Activated naive CD4-positive, alpha-beta T cell treated with anti-CD3 and anti-CD28 coated beads, Interleukin-2, amount 10 ng/mL, durations not matched to agents 7 days and 5 days (primary cell): Measurements from ENCODE around the gene MORN4.

Experiments
- CTCF ChIA-PET: fragments of 350-600 bp; sonication (Branson Sonifier 250); formaldehyde crosslinking; loops from one replicate; lab custom pipeline; 2021; ENCODE audit warnings: antibody characterized with exemption; lab: Charles Lee
- DNase-seq: peaks from one replicate; pipeline ENCODE4 v3.0.0-alpha.2; 2020
- H3K27ac Mint-ChIP-seq: one replicate; pipeline ENCODE4 v1.8.0; 2021; ENCODE audit warnings: mild to moderate bottlenecking, moderate library complexity, mixed read lengths
- H3K27me3 Mint-ChIP-seq: one replicate; pipeline ENCODE4 v1.8.0; 2021; ENCODE audit warnings: mild to moderate bottlenecking, mixed read lengths
- H3K36me3 Mint-ChIP-seq: one replicate; pipeline ENCODE4 v1.8.0; 2021; ENCODE audit warnings: mixed read lengths
- H3K4me1 Mint-ChIP-seq: one replicate; pipeline ENCODE4 v1.8.0; 2021; ENCODE audit warnings: mixed read lengths
- H3K4me3 Mint-ChIP-seq: one replicate; pipeline ENCODE4 v1.8.0; 2021; ENCODE audit warnings: mild to moderate bottlenecking, moderate library complexity, mixed read lengths
- H3K9me3 Mint-ChIP-seq: one replicate; pipeline ENCODE4 v1.8.0; 2021; ENCODE audit warnings: mixed read lengths

MORN4 gene

DNA sequence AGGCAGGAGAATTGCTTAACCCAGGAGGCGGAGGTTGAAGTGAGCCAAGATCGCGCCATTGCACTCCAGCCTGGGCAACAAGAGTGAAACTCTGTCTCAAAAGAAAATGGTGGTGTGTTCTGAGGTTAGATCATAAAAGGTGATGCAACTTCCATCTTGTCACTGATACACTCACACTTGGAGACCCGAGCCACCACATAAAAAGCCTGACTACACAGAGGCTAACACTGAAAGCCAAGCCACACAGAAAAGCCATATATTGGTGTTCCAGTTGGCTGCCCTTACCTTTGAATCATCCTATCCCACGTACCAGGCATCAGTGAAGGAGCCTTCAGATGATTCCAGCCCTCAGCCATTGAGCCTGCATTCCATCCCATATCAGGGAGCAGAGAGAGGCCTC, 4.0 kb downstream of the MORN4 start:
- Mint-ChIP-seq H3K27ac (no peak overlapping the region), H3K36me3 (no peaks in the 10 kb centered on the region), H3K4me1 (peaks cover 16% of the 10 kb centered on the region), H3K4me3 (no peak overlapping the region), H3K27me3 (peaks cover 8% of the 10 kb centered on the region), H3K9me3 (no peaks in the 10 kb centered on the region)
- CTCF ChIA-PET, result no interaction called here
- DNase-seq, result no peak

DNA sequence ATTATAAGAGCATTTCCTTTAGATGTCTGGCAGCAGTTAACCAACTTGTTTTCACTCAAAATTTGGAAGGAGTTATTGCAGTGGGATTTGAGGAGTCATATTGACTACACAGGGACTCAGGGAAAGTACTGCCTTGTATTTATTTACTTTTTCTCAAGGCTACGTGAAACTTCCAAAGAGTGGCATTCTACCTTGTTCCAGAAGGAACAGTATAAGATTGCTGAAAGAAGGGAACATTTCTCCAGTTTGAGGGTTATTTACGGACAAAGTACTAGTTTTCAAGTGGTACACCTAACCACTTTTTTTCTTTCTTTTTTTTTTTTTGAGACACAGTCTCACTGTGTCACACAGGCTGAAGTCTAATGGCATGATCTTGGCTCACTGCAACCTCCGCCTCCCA, 5.1 kb downstream of the MORN4 start:
- CTCF ChIA-PET, result no interaction called here
- DNase-seq, result no peak
- Mint-ChIP-seq H3K4me3 (no peak overlapping the region), H3K9me3 (no peaks in the 10 kb centered on the region), H3K27me3 (peaks cover 5% of the 10 kb centered on the region), H3K4me1 (peaks cover 9% of the 10 kb centered on the region), H3K36me3 (no peaks in the 10 kb centered on the region), H3K27ac (no peak overlapping the region)

DNA sequence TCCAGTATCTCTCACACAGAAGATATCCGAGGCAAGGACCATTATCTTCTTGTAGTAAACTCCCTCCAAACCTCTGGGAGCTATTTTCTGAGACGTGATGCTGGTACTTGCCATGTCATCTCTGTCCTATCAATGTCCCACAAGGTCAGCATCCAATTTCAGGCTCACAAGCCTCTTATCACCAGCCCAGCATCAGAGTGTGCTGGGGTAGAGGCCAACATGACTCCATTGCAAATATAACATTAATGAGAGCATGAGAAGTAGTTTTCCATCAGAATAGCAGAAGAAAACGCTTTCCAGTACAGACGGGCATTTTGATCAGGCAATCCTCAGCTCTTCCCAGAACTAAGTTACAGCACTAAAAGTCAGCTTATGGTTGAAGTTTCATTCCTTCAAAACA, 5.6 kb downstream of the MORN4 start:
- Mint-ChIP-seq H3K27me3 (peaks cover under 1% of the 10 kb centered on the region), H3K27ac (no peak overlapping the region), H3K4me1 (peaks cover 4% of the 10 kb centered on the region), H3K36me3 (no peaks in the 10 kb centered on the region), H3K9me3 (no peaks in the 10 kb centered on the region), H3K4me3 (no peak overlapping the region)
- no peak for DNase-seq
- CTCF ChIA-PET, result interaction anchor here (1.1 to 1.4 kb wide), 2 partner anchors 56 to 74 kb away, joined by 3 to 4 read pairs; no protein-coding TSS in a partner anchor

DNA sequence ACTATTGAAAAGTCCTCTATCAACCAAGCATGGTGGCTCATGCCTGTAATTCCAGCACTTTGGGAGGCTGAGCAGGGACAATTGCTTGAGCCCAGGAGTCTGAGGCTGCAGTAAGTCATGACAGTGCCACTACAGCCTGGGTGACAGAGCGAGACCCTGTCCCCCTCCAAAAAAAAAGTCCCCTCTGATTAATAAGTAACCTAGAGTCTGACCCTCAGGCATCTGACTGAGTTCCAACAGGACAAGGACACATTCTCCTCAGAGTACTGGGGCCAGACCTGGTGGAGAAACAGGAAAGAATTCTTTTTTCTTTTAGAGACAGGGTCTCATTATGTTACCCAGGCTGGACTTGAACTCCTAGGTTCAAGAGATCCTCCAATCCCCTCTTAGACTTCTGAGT, 10.0 kb downstream of the MORN4 start:
- DNase-seq, result no peak
- Mint-ChIP-seq H3K9me3 (no peaks in the 10 kb centered on the region), H3K4me3 (no peak overlapping the region), H3K27ac (no peak overlapping the region), H3K27me3 (no peaks in the 10 kb centered on the region), H3K36me3 (no peaks in the 10 kb centered on the region), H3K4me1 (no peaks in the 10 kb centered on the region)
- CTCF ChIA-PET, result no interaction called here

DNA sequence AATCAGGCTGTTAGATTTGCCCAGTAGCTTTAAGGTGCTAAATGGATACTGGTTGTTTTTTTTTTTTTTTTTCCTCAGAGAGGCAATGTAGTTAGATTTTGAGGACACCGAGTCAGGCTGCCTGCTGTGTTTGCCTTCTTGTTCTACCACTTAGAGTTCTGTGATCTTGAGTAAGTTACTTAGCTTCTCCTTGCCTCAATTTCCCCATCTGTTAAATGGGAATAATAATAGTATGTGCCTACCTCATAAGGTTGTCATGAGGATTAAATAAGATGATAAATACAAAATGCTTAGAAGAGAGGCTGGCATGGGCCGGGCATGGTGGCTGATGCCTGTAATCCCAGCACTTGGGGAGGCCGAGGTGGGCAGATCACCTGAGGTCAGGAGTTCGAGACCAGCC, 14.6 kb downstream of the MORN4 start:
- no peak overlapping the region for H3K27ac Mint-ChIP-seq
- CTCF ChIA-PET, result no interaction called here
- no peaks in the 10 kb centered on the region for H3K36me3 Mint-ChIP-seq
- no peaks in the 10 kb centered on the region for H3K27me3 Mint-ChIP-seq
- DNase-seq, result no peak
- no peak overlapping the region for H3K4me3 Mint-ChIP-seq
- H3K4me1 Mint-ChIP-seq, result no peaks in the 10 kb centered on the region
- H3K9me3 Mint-ChIP-seq, result no peaks in the 10 kb centered on the region

DNA sequence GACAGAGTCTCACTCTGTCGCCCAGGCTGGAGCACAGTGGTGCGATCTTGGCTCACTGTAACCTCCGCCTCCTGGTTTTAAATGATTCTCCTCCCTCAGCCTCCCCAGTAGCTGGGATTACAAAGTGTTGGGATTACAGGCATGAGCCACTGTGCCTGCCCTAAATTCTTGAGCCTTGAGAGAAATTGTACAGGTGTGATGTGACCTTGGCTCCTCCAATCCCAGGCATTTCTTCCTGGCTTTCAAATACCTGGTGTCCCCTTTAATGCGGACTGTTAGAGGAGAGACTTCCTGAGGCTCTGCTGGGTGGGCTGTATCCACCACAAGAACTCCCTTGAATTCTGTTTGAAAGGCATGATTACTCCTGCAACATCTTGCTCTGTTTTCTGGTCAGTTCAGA, 15.0 kb downstream of the MORN4 start:
- no peaks in the 10 kb centered on the region for H3K27me3 Mint-ChIP-seq
- CTCF ChIA-PET, result interaction anchor here (2.1 kb wide), 1 partner anchor 47 kb away, joined by 6 read pairs; no protein-coding TSS in a partner anchor
- H3K4me3 Mint-ChIP-seq, result no peak overlapping the region
- H3K9me3 Mint-ChIP-seq, result no peaks in the 10 kb centered on the region
- no peaks in the 10 kb centered on the region for H3K4me1 Mint-ChIP-seq
- H3K27ac Mint-ChIP-seq, result no peak overlapping the region
- no peaks in the 10 kb centered on the region for H3K36me3 Mint-ChIP-seq
- no peak for DNase-seq

DNA sequence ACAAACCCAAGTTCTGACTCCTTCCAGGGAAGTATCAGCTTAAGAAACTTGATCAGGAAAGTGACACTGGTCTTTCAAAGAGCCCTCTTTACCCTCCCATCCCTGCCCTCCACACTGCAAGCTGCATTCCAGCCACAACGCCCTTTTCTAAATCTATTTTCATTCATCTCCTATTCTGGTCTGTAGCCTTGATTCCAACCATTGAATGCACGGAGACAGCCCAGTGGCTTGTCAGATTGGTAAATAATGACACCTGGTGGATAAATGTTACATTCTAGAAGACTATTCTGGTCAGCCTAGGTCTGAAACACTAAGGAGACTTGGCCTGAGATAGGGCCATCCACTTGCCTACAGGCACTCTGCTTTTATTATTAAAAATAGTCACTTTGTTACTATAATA, 20.9 kb downstream of the MORN4 start:
- no peak overlapping the region for H3K27ac Mint-ChIP-seq
- H3K27me3 Mint-ChIP-seq, result no peaks in the 10 kb centered on the region
- H3K36me3 Mint-ChIP-seq, result no peaks in the 10 kb centered on the region
- no peaks in the 10 kb centered on the region for H3K4me1 Mint-ChIP-seq
- CTCF ChIA-PET, result interaction anchor here (2.1 kb wide), 1 partner anchor 41 kb away, joined by 15 read pairs; the partner anchor contains the start of gene ANKRD2
- no peak for DNase-seq
- H3K4me3 Mint-ChIP-seq, result no peak overlapping the region
- no peaks in the 10 kb centered on the region for H3K9me3 Mint-ChIP-seq

DNA sequence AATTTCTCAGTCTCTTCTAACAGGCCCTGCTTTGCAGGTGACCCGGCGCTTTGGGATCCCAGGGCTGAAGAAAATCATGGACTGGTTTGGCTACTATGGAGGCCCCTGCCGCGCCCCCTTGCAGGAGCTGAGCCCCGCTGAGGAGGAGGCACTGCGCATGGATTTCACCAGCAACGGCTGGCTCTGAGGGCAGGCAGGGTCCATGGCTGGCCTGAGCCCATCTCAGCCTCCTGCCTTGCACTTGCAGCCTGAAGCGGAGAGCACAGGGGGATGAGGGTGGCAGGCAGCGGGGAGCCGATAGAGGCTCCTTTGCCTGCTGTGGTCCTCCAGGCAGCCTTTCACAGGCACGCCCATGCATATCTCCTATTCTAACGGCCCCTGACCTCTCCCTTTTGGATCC, 21.8 kb downstream of the MORN4 start:
- Mint-ChIP-seq H3K27ac (no peak overlapping the region), H3K4me1 (no peaks in the 10 kb centered on the region), H3K4me3 (no peak overlapping the region), H3K9me3 (no peaks in the 10 kb centered on the region), H3K36me3 (no peaks in the 10 kb centered on the region), H3K27me3 (no peaks in the 10 kb centered on the region)
- CTCF ChIA-PET, result interaction anchor here (1.2 to 1.3 kb wide), 2 partner anchors 77 to 147 kb away, joined by 3 read pairs; no protein-coding TSS in a partner anchor
- DNase-seq, result no peak

DNA sequence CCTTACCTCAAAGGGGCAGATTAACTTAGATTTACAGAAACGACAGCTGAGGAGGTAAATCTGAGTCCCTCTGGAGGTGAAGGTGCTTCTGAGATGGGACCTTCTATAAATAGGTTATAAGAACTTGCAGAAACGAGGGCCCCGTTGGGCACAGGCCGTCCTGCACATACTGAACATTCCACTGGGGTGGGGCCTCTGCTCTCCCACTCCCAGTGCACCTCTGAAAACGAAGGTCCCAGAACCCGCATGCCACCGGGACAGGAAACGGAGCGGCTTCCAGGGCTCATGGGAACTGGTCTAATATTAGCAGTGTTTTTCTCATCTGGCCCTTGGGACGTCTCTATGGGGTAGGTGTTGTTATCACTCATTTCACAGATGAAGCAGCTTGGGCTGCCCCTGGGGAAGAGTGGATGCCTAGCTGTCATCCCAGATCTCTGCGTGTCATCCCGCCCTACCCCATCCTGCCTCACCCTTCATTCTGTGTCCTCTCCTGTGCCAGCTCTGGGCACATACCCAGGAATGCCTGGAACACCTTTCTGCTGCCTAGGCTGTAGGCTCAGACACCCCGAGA, 24.2 kb downstream of the MORN4 start:
- H3K36me3 Mint-ChIP-seq, result no peaks in the 10 kb centered on the region
- peaks cover 5% of the 10 kb centered on the region for H3K27me3 Mint-ChIP-seq
- no peak for DNase-seq
- H3K4me1 Mint-ChIP-seq, result no peaks in the 10 kb centered on the region
- H3K9me3 Mint-ChIP-seq, result no peaks in the 10 kb centered on the region
- no peak overlapping the region for H3K4me3 Mint-ChIP-seq
- CTCF ChIA-PET, result interaction anchor here (0.6 kb wide), 1 partner anchor 33 kb away, joined by 3 read pairs; no protein-coding TSS in a partner anchor
- H3K27ac Mint-ChIP-seq, result no peak overlapping the region

DNA sequence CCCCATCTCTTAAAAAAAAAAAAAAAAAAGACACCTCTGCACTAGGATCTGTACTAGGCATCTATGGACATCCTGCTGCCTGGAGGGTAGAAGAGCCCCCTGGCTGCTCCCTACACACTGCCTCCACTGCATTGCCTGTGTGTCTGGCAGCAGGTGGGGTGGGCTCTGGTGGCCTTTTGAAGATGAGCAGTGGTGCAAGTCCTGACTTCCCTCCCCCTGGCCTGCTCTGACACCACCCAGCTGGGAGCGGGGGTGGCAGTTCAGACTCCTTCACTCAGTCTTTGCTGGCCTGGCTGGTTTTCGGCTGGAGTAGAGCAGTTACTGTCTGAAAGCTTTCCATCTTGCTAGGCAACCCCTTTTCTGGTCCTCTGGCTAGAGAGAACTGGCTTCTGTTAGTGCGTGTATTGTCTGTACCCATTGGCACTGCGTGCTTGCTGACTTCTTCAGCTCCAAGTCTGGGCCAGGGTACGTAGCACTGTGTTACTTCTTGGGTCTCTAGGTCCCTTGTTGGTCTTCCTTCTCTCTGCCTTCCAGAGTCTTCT, 26.1 kb downstream of the MORN4 start:
- Mint-ChIP-seq H3K27ac (no peak overlapping the region), H3K4me1 (no peaks in the 10 kb centered on the region), H3K9me3 (no peaks in the 10 kb centered on the region), H3K27me3 (peaks cover 7% of the 10 kb centered on the region), H3K36me3 (no peaks in the 10 kb centered on the region), H3K4me3 (no peak overlapping the region)
- CTCF ChIA-PET, result no interaction called here
- no peak for DNase-seq

DNA sequence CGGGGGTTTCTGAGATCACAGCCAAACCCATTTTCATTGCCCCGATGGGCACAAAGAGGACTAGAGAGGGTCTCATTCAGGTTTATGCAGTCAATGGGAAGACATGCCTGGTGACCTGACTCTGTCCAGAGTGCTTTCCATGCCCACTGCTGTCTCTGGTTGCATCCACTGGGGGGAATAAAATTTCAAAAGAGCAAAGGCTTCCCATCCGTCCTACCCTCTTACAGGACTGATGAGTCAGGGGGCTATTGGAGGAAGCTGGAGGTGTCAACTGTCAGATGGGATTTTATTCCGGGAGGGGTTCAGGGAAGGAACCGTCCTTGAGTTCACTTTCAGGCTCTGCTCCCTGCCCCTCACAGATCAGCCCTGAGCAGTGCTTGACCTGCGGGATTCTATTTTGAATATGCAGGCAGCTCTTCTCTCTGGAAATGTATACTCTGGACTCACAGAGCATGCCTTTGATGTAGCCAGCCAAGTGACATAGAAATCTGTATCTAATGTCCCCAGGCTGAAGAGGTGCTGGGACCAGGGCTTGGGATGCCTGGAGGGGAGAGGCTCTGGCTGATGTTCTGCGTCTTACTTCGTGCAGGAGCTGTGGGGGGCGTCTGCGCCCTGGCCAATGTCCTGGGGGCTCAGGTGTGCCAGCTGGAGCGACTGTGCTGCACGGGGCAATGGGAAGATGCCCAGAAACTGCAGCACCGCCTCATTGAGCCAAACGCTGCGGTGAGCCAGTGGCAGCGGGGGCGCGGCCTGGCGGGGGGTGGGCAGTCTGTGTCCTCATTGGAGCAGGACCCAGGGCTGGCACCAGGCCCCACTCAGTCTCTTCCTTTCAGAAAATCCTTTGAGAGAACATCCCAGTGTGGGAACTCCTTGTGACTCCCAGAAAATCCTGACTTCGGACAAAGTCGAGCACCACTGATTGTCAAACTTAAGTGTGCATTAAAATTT, 31.8 kb downstream of the MORN4 start:
- DNase-seq, result no peak
- H3K36me3 Mint-ChIP-seq, result no peaks in the 10 kb centered on the region
- peaks cover 9% of the 10 kb centered on the region for H3K27me3 Mint-ChIP-seq
- H3K9me3 Mint-ChIP-seq, result no peaks in the 10 kb centered on the region
- H3K4me1 Mint-ChIP-seq, result no peaks in the 10 kb centered on the region
- H3K4me3 Mint-ChIP-seq, result no peak overlapping the region
- no peak overlapping the region for H3K27ac Mint-ChIP-seq
- CTCF ChIA-PET, result interaction anchor here (1.4 kb wide), 1 partner anchor 29 kb away, joined by 6 read pairs; the partner anchor contains the start of gene ANKRD2

DNA sequence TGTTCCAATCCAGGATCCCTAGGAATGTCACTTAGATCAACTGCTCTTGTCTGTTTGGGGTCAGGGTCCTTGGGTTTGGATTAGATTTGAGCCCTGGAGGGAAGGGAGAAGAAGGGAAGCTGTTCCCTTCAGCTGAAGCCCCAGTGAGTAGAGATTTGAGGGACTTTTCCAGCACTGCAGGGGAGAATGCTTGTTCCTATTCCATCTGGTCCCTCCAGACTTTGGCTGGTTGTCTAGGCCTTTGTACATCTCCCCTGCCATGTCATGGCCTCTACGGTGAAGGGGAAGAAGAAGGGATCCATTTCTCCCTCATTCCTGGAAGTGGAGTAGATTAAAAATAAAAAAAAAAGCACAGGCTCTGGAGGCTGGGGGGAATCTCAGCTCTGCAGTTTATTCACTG, 32.7 kb downstream of the MORN4 start:
- H3K27me3 Mint-ChIP-seq, result peaks cover 9% of the 10 kb centered on the region
- no peak overlapping the region for H3K27ac Mint-ChIP-seq
- no peaks in the 10 kb centered on the region for H3K9me3 Mint-ChIP-seq
- H3K36me3 Mint-ChIP-seq, result no peaks in the 10 kb centered on the region
- no peak for DNase-seq
- H3K4me3 Mint-ChIP-seq, result no peak overlapping the region
- CTCF ChIA-PET, result interaction anchor here (0.7 to 1.4 kb wide), 2 partner anchors 28 to 49 kb away, joined by 3 to 6 read pairs; partner anchors contain the start of gene ANKRD2
- no peaks in the 10 kb centered on the region for H3K4me1 Mint-ChIP-seq

DNA sequence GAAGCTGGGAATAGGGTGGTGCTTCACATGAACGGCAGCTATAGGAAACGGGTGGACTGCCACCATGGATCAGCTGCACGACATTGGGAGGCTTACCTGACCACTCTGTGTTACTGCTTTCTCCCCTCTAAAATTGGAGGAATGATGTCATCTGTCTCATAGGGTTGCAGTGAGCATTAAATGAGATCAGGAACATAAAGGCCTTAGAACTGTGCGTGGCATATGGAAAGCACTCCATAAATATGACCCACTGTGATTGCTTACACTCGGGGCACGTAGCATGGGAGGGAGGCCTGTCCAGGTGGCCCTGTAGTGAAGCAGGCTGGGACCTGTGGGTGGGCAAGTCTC, 34.1 kb downstream of the MORN4 start:
- no peaks in the 10 kb centered on the region for H3K36me3 Mint-ChIP-seq
- H3K4me1 Mint-ChIP-seq, result no peaks in the 10 kb centered on the region
- H3K4me3 Mint-ChIP-seq, result no peak overlapping the region
- H3K9me3 Mint-ChIP-seq, result no peaks in the 10 kb centered on the region
- DNase-seq, result no peak
- no peak overlapping the region for H3K27ac Mint-ChIP-seq
- peaks cover 4% of the 10 kb centered on the region for H3K27me3 Mint-ChIP-seq
- CTCF ChIA-PET, result no interaction called here

DNA sequence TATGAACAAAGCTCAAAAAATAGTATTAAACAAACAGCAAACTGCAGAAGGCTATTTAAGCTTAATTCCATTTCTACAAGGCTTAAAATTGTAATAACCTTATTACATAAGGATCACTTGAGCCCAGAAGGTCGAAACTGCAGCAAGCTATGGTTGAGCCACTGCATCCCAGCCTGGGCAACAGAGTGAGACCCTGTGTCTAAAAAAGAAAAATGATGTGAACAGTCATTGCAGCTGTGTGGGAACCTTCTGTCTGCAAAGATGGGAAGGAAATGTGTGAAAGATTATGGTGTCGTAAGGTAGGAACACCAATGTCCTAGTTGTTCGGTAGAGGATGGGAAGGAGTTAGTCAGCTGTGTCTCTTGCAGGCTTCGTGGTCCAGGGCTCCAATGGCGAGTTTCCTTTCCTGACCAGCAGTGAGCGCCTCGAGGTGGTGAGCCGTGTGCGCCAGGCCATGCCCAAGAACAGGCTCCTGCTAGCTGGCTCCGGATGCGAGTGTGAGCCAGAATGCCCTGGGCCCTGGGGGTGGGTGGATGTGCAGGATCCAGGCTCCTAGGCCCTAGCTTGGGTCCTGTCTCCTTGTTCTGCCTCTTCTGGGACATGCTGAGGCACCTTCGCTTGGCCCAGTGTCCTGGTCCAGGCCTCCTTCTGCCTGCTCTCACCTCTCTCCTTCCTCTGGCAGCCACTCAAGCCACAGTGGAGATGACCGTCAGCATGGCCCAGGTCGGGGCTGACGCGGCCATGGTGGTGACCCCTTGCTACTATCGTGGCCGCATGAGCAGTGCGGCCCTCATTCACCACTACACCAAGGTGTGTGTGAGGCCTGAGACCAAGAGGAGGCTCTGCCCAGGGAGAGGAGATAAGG, 34.7 kb downstream of the MORN4 start:
- H3K4me1 Mint-ChIP-seq, result no peaks in the 10 kb centered on the region
- no peak for DNase-seq
- peaks cover 4% of the 10 kb centered on the region for H3K27me3 Mint-ChIP-seq
- H3K4me3 Mint-ChIP-seq, result no peak overlapping the region
- H3K36me3 Mint-ChIP-seq, result no peaks in the 10 kb centered on the region
- no peak overlapping the region for H3K27ac Mint-ChIP-seq
- no peaks in the 10 kb centered on the region for H3K9me3 Mint-ChIP-seq
- CTCF ChIA-PET, result interaction anchor here (1.1 kb wide), 1 partner anchor 26 kb away, joined by 3 read pairs; the partner anchor contains the start of gene ANKRD2
